GM18507 (cell line): ENCODE measurements around the gene TRAF3.

ENCODE experiments used
- DNase-seq: peaks from one replicate; pipeline ENCODE4 v3.0.0; 2011; ENCODE audit warnings: low read depth; ENCODE audit not compliant: insufficient read length; ENCODE audit errors: extremely low spot score
- FAIRE-seq: peaks from 2 replicates; lab custom pipeline; 2011; peaks lifted over from hg19 to GRCh38; lab: Jason Lieb, UNC

TRAF3 gene

DNA sequence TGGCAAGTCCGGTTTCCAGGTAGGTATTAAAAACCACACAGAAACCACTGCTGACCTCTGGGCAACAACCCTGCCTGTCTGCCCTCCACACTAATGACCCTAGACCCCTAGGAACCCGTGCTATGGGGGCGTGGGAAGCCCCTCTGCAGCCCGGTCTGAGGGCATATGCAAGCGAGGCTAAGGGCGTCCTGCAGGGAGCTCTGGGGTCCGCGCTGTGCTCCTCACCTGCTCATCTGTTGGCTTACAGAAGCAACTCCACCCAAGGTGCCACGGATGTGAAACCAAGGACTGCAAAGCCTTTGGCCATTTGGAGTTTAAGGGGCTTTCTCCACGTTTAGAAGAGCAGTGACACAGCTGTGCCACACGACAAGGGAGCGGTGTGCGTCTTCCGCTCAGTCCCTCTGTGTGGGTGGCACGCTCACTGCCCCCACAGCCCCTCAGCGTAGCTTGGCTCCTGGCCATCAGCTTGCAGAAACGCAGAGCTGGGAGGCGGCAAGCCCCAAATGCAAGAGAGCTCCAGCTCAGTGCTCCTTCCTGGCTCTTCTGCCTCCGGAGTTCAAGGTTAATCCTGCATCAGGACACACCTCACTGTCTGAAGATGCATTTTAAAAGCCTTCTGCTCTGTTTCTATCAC, 163.6 kb downstream of the TRAF3 start:
- FAIRE-seq = no peak
- no peak for DNase-seq

DNA sequence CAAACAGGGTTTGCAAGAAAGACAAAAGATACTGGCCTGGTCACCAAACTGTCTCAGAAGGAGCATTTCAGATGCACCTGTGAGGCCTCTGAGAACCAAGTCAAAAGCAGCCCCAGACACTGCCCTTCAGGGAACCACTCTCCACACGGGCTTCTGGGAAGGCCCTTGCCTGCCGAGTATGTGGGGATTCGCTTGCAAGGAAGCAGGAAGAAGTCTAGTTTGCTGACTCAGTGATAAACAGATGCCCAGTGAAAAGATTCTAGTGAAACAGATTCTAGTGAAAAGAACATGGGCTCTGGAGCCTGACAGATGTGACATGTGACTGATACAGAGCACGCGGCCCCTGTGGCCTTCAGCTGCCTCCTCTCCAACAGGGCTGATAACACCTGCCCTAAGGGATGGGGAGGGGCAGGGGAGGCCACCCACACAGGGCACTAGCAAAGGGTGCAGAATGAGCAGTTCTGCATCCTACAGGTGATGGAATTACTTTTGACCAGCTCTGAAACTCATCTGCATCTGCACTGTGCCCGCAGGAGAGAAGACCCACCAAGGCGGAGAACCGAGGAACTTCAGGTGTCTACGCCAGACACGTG, 164.3 kb downstream of the TRAF3 start:
- DNase-seq (no peak), FAIRE-seq (no peak)

DNA sequence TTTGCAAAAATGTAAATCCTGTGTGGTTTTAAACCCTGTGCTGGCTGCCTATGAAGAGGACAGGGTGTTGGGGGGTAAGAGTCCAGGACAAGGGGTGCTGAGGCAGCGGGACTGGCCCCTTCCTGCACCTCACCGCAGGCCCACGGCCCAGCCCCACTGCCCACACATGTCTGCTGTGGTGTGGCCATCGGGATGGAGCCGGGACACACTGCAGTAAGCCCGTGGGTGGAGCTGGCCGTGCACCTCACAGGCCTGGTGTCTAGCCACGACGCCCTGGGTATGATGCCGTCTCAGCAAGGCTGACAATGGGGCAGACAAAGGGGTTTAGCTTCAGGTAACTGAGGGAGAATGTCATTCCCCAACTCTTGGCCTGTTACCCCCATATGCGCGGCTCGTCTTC, 164.8 kb downstream of the TRAF3 start:
- no peak for FAIRE-seq
- DNase-seq = no peak

DNA sequence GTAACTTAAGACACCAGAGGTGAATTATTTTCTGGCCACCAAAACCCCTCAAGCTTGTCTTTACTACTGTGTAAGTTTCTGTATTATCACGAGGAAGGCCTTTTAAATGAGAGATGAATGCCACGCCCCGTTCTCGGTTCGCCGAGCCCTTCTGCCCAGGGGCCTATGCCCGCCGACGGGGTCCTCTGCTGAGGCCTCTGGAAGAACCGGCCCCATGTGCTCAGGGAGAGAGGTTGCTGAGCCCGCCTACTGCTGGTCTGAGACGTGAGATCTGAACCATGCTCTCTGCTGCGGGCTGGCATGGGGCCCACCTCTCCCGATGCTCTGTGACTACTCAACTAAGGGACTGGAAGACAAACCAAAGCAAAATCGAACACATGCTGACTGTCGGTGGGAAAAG, 166.2 kb downstream of the TRAF3 start:
- FAIRE-seq = no peak
- no peak for DNase-seq

DNA sequence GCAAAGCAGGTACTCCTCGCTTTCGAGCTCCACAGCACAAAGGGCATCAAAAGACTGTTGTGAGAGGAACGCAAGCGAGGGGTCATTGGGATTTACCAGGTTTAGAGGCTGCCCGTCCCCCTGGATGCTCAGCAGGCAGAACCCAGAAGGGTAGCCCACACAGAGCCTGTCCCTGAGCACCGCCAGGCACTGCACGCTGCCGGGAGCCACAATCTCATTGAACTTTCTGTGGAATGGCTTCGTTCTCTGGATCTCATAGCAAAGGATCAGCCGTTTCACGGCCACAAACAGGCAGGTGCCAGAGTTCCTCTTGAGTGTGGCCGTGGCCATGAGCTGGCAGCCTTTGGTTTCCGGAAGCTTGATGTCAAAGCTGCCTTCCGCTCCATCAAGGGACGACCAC, 166.7 kb downstream of the TRAF3 start:
- no peak for FAIRE-seq

DNA sequence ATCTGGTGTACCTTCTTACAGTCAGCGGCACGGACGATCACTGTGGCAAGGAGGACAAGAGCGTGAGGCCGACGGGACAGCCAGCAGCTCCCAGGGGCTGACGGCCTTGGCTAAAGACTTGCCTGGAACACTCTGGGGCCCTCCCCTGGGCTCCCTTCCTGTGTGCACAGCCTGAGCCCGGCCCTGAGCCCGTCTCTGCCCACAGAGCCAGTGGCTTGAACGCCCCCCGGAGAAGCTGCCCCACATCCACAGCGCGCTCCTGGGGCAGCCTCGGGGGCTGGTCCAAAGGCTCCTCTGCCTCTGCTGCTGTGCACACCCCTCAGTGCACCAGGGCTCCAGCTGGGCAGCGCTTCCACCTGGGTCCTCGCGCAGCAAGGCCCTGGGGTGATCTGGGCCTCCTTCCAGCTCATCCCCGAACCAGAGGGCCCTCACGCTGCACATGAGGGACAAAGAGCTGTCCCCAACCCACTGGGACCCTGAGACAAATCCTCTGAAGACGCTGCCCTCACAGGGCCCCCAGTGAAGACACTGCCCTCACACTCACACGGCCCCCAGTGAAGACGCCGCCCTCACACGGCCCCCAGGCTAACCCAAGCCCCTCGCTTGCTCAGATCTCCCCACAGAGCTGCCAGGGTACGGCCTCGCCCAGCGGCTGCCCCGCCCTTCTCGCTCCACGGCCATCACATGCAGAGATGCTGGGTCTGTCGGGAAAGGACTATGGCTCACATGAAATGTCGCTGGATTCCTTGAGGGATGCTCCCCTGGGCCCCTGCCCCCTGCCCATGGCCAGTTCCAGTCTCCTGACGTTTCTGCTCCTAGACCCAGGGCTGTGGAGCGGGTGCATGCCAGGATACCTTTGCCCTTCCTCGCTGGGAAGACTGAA, 167.4 kb downstream of the TRAF3 start:
- DNase-seq (no peak), FAIRE-seq (no peak)

More for the DNA sequence above, 166.7 kb downstream of the TRAF3 start:
- no peak for DNase-seq

DNA sequence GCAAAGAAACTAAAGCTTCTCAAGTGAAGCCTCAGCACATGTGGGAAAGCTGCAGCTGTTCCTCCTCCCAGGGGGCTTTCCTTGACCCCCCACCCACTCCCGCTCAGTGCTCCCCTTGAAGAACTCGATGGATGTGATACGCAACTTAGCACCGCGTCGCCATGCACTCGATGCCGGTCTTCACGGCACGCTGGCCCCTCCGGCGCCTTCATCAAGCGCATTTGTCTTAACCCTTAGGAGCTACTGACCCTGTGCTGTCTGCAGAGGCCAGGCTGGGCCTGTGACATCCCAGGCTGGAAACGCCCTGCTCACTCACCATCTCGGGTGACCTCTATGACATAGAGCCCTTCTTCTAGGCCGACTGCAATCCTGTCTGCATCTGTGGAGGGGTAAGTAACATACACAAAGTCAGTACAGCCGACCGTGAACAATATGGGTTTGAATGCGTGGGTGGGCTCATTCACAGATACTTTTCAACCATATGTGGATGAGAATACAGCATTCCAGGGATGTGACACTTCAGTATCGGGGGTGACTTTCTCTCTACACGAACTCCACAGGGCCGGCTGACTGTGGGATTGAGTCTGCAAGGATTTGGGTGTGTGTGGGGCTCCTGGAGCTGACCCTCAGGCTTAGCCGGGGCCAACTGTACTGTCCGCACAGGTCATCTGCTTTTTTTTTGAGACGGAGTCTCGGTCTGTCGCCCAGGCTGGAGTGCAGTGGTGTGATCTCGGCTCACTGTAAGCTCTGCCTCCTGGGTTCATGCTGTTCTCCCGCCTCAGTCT, 168.3 kb downstream of the TRAF3 start:
- no peak for DNase-seq
- FAIRE-seq = no peak

DNA sequence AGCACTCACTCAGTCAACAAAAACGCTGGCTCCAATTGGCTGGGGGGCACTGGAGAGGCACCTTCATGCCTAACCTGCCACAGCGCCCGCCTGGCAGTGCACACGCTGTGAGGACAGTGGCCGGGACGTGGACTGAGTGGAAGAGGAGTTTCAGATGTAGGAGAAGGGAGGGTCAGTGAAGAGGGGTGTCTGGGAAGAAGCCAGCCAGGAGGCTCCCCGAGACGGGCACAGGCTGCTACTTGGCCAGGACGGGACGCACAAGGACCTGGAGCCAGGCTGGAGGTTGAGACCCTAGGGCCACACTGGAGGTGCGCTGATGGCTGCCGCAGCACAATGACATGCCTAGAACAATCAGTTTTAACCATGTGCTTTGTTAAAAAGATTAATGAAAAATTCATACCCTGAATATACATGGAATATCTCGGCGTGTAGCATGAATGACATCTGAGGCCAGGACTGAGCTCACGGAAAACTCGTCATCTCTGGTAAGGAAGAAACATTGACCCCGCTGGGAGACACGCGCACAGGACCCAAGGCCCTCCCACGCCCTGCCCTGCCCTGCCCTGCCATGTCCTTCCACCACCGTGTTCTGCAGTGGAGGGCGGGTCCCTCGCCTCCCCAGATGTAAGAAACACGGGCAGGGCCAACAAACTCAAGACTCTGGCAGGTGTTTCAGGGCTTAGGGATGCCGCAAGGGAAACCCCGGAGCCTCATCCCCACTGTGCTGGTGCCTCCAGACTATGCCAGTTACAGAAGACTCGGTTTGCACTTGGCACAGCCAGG, 170.3 kb downstream of the TRAF3 start:
- FAIRE-seq = no peak

DNA sequence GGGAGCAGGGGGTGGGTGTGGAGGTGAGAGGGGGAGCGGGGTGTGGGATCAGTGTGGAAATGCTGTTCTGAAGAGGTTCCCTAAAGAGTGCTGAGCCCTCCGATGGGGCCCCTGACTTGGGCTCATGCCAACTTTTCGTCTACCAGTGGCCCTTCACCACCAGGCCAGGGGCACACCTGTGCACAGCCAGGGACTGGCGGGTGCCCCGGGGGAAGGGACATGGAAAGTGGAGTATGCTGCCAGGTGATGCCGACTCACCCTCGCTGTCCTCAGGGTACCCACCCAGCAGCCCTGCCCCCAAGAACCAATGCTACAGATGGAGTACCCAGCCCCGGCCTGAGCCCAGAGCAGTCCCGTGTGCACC, 171.4 kb downstream of the TRAF3 start:
- DNase-seq (no peak), FAIRE-seq (no peak)

More for the DNA sequence above, 170.3 kb downstream of the TRAF3 start:
- DNase-seq = no peak

DNA sequence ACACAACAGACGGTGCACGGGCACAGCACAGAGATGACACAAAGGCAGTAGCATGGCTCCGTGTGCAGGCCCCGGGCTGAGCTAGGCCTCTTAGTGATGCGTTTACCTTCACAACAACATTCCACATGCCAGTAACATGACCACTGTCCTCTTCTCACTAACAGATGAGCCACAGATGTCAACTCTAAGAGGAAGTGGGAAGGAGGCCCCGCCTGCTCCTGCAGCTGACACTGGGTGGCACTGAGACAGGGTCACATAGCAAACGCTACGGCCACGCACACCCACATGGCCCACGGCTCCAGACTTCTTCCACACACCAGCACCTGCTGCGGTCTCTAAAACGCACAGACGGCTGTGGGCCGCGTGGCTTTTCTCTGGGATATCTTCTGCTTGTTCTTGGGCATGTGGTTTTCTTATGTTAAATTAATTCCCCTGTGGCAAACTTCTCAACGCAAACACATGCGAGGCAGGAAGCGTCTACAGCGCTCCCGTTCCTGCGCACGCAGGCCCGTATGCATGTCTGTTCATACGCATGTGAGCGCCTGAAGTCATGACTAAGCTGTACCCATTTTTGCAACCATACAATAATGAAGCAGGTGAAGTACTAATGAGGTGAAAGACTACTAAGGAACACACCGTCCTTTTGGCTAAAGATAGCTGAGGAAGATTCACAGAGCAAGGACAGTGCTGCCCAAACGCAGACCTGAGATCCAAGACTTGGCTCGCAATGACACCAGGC, 172.0 kb downstream of the TRAF3 start:
- DNase-seq = peak; percentile 37
- FAIRE-seq = peak; percentile 80

DNA sequence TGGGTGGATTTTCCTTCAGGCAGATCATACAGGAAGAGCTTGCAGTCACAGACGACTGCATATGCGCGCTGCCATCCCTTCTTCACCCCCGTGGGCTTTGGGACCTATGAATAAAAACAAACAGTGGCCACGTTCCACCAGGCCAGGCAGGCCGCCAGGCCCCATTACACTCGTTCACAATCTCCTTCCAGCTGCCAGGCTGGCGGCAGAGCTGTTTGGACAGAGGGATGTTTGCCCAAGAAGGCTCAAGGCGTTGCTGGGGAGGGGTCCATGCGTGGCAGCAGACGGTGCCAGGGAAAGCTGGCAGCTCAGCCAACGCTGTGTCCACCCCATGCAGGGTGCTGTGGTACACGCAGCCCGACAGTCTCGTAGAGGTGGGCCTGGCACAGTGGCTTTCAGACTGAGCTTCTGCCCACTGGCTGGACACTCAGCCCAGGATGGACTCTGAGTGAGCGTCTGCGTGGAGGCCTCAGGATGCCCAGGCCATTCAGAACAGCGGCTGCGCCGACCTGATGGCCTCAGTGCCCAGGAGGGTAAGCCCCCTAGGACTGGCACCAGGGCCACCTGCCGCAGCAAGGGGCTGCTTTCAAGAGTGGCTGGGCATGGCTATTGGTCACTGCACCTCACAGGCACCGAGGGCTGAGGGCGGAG, 172.7 kb downstream of the TRAF3 start:
- FAIRE-seq = no peak
- DNase-seq = no peak

DNA sequence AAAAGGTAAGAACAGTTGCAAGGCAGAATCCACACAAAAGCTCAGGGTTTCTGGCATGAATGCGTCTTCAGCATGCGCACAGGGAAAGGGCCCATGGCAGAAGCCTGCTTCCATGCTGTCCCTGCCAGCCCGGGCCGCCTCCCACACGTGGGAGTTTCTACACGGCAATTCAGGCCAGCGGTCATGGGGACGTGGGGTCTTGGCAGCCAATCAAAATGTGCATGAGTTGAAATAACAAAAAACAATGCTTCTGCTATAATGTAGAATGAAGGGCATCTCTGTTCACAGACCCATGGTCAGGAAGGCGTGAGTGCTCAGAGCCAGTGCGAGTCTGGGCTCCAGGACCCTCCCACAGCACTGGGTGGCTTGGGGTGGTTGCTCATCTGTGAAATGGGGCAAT, 173.8 kb downstream of the TRAF3 start:
- DNase-seq (no peak), FAIRE-seq (no peak)

DNA sequence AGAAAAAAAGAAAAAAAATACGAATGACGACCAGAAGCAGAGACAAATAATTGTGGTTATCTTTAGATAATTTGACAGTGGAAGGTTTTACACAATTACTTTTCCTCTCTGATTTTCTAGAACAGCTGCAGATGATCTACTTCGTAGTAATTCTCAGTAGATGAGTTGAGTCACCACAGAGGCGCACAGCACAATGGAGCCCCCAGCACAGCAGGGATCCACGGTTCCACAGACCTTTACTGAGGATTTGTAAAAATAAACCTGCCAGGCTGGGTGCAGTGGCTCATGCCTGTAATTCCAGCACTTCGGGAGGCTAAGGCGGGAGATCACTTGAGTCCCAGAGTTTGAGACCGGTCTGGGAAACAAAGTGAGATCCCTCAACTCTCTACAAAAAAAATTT, 174.6 kb downstream of the TRAF3 start:
- FAIRE-seq = no peak
- DNase-seq = no peak

DNA sequence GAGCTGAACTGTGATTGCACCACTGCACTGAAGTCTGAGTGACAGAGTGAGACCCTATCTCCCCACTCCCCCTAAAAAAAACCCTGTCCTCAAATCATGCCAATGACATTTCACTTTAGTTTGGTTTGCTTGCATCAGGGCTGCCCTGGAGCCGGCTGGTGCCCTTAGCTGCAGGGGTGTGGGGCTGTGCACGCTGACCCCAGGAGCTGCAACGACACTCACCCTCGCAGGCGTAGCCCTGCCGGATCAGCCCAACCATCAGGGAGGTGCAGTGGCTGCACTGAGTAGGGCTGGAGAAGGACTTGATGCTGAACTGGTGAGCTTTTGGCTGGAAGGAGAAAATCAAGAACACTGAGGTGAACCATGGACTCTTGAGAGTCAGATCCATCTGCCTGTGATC, 175.0 kb downstream of the TRAF3 start:
- DNase-seq = no peak
- no peak for FAIRE-seq

DNA sequence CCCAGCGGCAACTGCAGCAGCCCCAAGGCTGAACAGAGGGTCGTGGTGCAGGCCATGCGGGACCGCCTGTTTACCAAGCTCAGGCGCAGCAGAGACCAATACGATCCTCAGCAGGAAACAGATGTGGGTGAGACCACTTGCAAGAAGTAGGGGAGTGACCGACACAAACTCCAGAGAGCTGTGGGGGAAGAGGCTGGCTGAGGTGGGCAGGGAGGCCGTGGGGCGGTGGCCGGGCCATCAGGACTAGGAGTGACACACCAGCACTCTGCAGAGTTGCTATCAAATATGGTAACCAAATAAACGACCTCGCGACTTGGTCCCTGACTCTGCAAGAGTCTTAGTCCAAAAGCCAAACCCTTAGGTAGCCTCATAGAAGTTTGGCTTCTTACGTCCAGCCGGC, 175.9 kb downstream of the TRAF3 start:
- FAIRE-seq = no peak
- DNase-seq = no peak

DNA sequence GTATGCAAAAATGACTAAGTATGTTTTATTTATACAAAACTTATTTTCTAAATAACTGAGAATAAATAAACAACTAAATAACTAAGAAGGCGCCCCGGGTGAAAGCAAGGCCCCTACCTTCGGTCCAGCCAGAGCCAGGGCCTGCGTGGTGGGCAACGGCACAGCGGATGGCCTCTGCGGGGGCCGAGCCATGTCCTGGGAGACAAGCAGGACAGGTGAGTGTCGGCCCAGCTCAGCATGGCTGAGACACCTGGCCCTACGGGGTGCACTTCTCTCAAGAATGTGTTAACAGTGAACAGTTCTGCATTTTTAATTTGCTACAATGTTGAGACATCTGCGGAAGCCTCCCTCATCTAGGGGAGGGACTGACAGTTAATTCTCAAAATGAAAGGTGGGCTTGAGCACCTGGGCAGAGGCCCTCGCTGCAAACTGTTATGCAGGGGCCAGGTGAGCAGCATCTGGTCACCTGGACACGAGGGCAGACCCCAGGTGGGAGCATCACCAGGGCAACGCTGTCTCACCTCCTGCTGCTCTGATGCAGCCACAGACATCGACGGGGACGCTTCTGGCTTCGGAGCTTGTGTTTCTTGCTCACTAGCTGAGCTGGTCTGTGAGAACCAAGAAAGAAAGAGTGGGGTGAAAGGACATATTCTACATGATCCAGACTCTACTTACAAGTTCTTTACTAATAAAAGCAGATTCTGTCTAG, 177.0 kb downstream of the TRAF3 start:
- FAIRE-seq (no peak), DNase-seq (no peak)

DNA sequence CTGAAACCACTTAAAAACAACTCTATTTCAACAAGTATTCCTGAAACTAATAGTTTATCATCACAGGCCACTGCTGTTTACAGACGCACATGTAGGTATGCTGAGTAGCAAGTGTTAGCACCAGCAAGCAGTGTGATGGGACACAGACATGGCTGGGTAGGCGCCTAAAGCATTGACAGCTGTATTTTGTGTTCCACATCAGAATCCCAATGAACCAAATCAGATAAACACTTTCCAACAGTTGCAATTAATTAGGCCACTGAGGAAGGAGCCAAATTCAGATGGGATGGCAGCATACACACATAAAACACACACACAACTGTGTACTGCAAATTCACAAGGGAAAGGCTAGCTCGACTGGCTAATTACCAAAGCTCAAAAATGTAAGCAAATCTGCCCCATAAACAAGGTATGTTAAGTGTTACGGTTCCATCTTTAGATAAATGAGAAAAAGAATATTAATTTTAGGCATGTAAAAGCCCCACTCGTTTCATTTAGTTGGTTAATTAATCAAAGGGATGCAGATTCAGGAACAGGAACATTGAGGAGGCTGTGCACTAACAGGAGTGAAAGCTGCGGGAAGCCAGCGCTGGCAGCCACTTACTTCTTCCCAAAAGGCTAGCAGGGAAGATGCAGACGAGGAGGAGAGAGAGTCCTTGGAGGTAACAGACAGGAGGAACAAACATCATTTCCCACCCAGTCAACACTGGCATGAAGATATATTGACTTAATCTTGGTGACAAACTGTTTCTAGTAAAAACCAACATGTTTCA, 178.6 kb downstream of the TRAF3 start:
- FAIRE-seq = no peak

More for the DNA sequence above, 178.6 kb downstream of the TRAF3 start:
- no peak for DNase-seq
